Activated T-cell treated with anti-CD3 and anti-CD28 coated beads, Interleukin-2, amount 50 U/mL, for 24 hours (primary cell): ENCODE data around the gene MAD1L1.

Source experiments
- DNase-seq: peaks from one replicate; pipeline ENCODE4 v3.0.0-alpha.2; 2020
- H3K27ac Mint-ChIP-seq: 2 replicates; pipeline ENCODE4 v1.8.0; 2020; ENCODE audit warnings: mild to moderate bottlenecking, mixed read lengths
- H3K27me3 Mint-ChIP-seq: 2 replicates; pipeline ENCODE4 v1.8.0; 2020; ENCODE audit warnings: mixed read lengths
- H3K36me3 Mint-ChIP-seq: 2 replicates; pipeline ENCODE4 v1.8.0; 2020; ENCODE audit warnings: low read depth, mixed read lengths
- H3K4me1 Mint-ChIP-seq: 2 replicates; pipeline ENCODE4 v1.8.0; 2020; ENCODE audit warnings: low read depth, mixed read lengths
- H3K4me3 Mint-ChIP-seq: 2 replicates; pipeline ENCODE4 v1.8.0; 2020; ENCODE audit warnings: mild to moderate bottlenecking, moderate library complexity, mixed read lengths
- H3K9me3 Mint-ChIP-seq: 2 replicates; pipeline ENCODE4 v1.8.0; 2020; ENCODE audit warnings: mixed read lengths

Gene MAD1L1

GRCh38 chr7:2152646-2153045 lies 80.1 kb downstream of the MAD1L1 start:
- no peaks in the 10 kb centered on the region for H3K4me1 Mint-ChIP-seq
- H3K4me3 Mint-ChIP-seq = no peak overlapping the region
- H3K27me3 Mint-ChIP-seq = no peaks in the 10 kb centered on the region
- DNase-seq = no peak
- peaks cover 39% of the 10 kb centered on the region for H3K36me3 Mint-ChIP-seq
- H3K27ac Mint-ChIP-seq = no peak overlapping the region
- H3K9me3 Mint-ChIP-seq = no peaks in the 10 kb centered on the region

- DNase-seq = no peak
- Mint-ChIP-seq H3K4me1 (no peaks in the 10 kb centered on the region), H3K4me3 (no peak overlapping the region), H3K36me3 (peaks cover 45% of the 10 kb centered on the region), H3K27me3 (no peaks in the 10 kb centered on the region), H3K9me3 (no peaks in the 10 kb centered on the region), H3K27ac (no peak overlapping the region)
These were observed 80.7 kb downstream of the MAD1L1 start for GRCh38 chr7:2151801-2152612.

- Mint-ChIP-seq H3K36me3 (peaks cover 51% of the 10 kb centered on the region), H3K27ac (no peak overlapping the region), H3K9me3 (no peaks in the 10 kb centered on the region), H3K27me3 (no peaks in the 10 kb centered on the region), H3K4me3 (no peak overlapping the region), H3K4me1 (no peaks in the 10 kb centered on the region)
- DNase-seq = no peak
These were observed 81.5 kb downstream of the MAD1L1 start for GRCh38 chr7:2151237-2151636.

DNA sequence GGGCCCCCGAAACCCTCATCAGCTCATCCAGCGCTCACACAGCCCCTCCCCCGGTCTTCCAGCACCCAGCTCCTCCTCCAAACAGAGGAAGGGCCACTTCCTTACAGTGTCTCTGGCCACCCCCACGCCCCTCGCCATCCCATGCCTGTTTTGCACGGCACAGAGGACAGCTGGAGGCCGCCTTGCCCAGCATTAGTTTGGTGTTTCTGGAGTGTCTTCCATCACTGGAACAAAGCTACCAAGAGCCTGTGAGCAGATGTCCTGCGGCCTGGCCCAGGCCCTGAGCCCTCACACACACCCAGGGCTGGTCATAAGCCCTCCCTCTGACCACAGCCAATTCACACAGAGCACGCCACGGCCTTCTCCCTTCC lies 82.3 kb downstream of the MAD1L1 start:
- no peaks in the 10 kb centered on the region for H3K9me3 Mint-ChIP-seq
- H3K27ac Mint-ChIP-seq = no peak overlapping the region
- no peak overlapping the region for H3K4me3 Mint-ChIP-seq
- no peak for DNase-seq
- H3K36me3 Mint-ChIP-seq = peaks cover 54% of the 10 kb centered on the region
- no peaks in the 10 kb centered on the region for H3K27me3 Mint-ChIP-seq
- H3K4me1 Mint-ChIP-seq = no peaks in the 10 kb centered on the region

- no peaks in the 10 kb centered on the region for H3K27me3 Mint-ChIP-seq
- no peak overlapping the region for H3K27ac Mint-ChIP-seq
- no peaks in the 10 kb centered on the region for H3K9me3 Mint-ChIP-seq
- H3K36me3 Mint-ChIP-seq = peaks cover 54% of the 10 kb centered on the region
- no peak overlapping the region for H3K4me3 Mint-ChIP-seq
- H3K4me1 Mint-ChIP-seq = no peaks in the 10 kb centered on the region
- DNase-seq = no peak
These were observed 82.9 kb downstream of the MAD1L1 start for GRCh38 chr7:2149672-2150444.

DNA sequence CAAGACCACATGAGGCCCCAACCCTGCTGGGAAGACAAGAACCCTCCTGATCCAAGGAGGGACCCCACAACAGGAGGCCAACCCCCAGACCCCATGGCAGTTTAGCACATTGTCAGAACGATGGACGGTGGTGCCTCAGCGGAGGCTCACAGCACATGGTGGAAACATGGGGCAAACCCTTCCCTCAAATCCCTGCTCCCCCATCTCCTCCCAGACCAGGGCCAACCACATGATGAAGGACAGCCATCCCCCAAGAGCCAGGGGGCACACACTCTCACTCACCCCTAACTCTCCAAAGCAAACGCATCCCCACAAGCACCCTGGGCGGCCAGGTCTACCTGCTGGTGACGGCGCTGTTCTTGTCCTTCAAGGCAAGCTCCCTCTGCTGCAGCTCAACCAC lies 83.9 kb downstream of the MAD1L1 start:
- Mint-ChIP-seq H3K4me1 (no peaks in the 10 kb centered on the region), H3K27ac (no peak overlapping the region), H3K9me3 (no peaks in the 10 kb centered on the region), H3K4me3 (no peak overlapping the region), H3K36me3 (peaks cover 57% of the 10 kb centered on the region), H3K27me3 (no peaks in the 10 kb centered on the region)
- no peak for DNase-seq

DNA sequence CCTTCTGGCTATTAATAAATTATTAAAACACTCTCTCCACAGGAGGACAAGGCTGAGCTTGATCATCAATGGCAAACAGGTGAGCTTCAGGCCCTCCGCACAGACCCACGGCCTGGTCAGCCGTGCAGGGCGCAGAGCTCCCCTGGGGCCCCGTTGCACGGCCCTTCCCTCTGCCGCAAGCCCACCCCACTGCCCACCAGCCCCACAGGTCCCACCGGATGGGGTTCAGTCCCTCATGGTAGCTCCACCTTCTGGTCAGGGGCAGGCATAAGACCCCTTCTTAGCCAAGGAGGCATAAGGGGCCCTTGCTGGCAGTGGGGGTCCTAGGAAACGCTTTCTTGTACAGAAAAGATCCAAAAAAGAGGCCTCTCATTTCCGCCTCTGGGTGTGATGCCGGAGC lies 84.6 kb downstream of the MAD1L1 start:
- H3K36me3 Mint-ChIP-seq = peaks cover 58% of the 10 kb centered on the region

DNA sequence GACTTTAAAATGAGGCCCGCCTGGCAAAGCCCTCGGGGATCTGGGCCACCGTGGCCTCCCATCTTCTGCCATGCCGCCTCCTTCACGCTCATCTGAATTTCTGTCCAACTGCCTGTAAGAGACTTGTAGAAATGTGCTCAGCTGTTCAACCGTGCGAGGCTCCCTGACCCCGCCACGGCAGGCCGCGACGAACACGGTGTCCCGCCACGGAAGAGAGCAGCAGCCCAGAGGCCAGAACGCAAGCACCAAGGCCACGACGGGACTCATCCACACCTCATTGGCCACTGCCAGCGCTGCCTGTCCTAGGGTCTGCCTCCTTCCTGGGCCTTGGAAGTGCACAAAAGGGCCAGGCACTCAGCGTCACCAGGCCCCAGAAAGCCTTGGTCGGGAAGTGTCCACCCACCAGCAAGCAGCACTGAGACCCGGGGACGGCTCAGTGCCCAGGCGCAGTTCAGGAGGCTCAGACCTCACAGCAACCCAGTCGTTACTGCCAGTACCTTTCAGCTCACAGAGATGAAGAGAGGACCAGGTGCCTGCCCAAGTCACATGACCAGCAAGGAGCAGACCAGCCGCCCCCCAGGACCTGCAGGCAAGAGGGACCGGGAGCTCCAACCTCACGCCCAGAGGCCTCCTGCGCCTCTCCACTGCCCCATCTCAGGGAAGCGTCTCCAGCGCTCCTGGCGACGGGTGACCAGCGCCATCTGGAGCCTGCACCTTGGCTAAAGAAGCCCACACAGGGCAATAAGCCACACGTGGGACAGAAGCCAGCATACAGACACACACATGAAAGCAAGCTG lies 85.9 kb downstream of the MAD1L1 start:
- Mint-ChIP-seq H3K4me1 (no peaks in the 10 kb centered on the region), H3K36me3 (peaks cover 62% of the 10 kb centered on the region), H3K27ac (no peak overlapping the region), H3K4me3 (no peak overlapping the region), H3K9me3 (no peaks in the 10 kb centered on the region), H3K27me3 (no peaks in the 10 kb centered on the region)
- no peak for DNase-seq

More for the DNA sequence above, 84.6 kb downstream of the MAD1L1 start:
- H3K27ac Mint-ChIP-seq = no peak overlapping the region
- H3K4me1 Mint-ChIP-seq = no peaks in the 10 kb centered on the region
- H3K9me3 Mint-ChIP-seq = no peaks in the 10 kb centered on the region
- DNase-seq = no peak
- no peak overlapping the region for H3K4me3 Mint-ChIP-seq
- H3K27me3 Mint-ChIP-seq = no peaks in the 10 kb centered on the region

DNA sequence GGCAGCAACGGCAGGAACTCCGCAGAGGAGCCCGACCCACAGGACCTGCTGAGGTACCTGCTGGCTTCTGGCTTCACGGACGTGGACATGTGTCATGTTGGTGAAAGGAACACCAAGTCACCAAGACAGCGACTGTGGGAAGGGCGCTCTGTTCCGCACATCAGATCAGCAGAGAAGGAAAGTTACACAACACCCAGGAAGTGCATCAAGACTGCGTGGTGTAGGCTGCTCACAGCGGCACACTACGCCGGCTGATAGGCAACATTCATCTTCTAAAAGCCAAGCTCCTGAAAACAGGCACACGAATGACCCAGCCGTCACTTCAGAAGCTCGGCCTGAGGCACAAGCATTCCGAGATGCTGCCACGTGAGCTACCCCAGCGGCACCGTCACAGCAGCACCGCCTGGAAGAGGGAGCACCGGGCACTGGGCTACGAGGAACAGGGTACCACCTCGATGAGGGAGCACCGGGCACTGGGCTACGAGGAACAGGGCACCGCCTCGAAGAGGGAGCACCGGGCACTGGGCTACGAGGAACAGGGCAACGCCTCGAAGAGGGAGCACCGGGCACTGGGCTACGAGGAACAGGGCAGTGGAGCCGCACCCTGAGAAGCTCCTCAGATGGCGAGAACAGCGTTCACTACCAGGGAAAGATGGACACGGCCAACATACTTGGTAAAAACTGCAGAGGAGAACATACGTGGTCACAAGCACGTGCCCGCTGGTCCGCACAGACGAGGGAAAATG lies 86.7 kb downstream of the MAD1L1 start:
- Mint-ChIP-seq H3K36me3 (peaks cover 62% of the 10 kb centered on the region), H3K9me3 (no peaks in the 10 kb centered on the region), H3K4me1 (no peaks in the 10 kb centered on the region), H3K4me3 (no peak overlapping the region), H3K27ac (no peak overlapping the region), H3K27me3 (no peaks in the 10 kb centered on the region)
- no peak for DNase-seq

DNA sequence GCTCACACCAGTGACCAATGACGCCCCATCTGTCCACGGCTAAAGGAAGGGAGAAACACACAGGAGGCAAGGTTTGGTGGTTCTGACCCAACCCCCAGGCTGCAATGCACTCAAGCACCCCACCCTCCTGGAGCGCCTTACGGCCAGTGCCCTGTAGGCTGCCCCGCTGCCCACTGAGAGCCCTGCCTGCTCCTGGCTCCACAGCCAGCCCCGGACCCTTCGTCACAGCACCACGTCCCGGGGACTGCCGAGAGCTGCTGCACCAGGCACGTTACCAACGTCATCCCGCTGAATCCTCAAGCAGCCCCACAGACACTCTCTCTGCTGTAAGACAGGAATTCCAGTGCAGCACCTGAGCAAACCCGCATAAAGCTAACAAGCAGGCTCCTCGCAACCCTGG lies 87.8 kb downstream of the MAD1L1 start:
- H3K27ac Mint-ChIP-seq = no peak overlapping the region
- H3K36me3 Mint-ChIP-seq = peaks cover 60% of the 10 kb centered on the region
- H3K27me3 Mint-ChIP-seq = no peaks in the 10 kb centered on the region
- H3K4me1 Mint-ChIP-seq = peaks cover 2% of the 10 kb centered on the region
- no peak overlapping the region for H3K4me3 Mint-ChIP-seq
- no peak for DNase-seq
- H3K9me3 Mint-ChIP-seq = no peaks in the 10 kb centered on the region

- peaks cover 54% of the 10 kb centered on the region for H3K36me3 Mint-ChIP-seq
These were observed 88.7 kb downstream of the MAD1L1 start for GRCh38 chr7:2143981-2144595.

GRCh38 chr7:2143450-2143849 lies 89.3 kb downstream of the MAD1L1 start:
- H3K27ac Mint-ChIP-seq = no peak overlapping the region
- DNase-seq = no peak
- no peaks in the 10 kb centered on the region for H3K27me3 Mint-ChIP-seq
- peaks cover 8% of the 10 kb centered on the region for H3K4me1 Mint-ChIP-seq
- peaks cover 49% of the 10 kb centered on the region for H3K36me3 Mint-ChIP-seq
- no peak overlapping the region for H3K4me3 Mint-ChIP-seq
- H3K9me3 Mint-ChIP-seq = no peaks in the 10 kb centered on the region

More at GRCh38 chr7:2143981-2144595, 88.7 kb downstream of the MAD1L1 start:
- no peak for DNase-seq
- no peak overlapping the region for H3K27ac Mint-ChIP-seq
- H3K9me3 Mint-ChIP-seq = no peaks in the 10 kb centered on the region
- H3K27me3 Mint-ChIP-seq = no peaks in the 10 kb centered on the region
- H3K4me1 Mint-ChIP-seq = peaks cover 6% of the 10 kb centered on the region
- H3K4me3 Mint-ChIP-seq = no peak overlapping the region

- Mint-ChIP-seq H3K4me1 (peaks cover 14% of the 10 kb centered on the region), H3K27me3 (no peaks in the 10 kb centered on the region), H3K36me3 (peaks cover 46% of the 10 kb centered on the region), H3K9me3 (no peaks in the 10 kb centered on the region), H3K4me3 (no peak overlapping the region), H3K27ac (no peak overlapping the region)
- DNase-seq = no peak
These were observed 90.4 kb downstream of the MAD1L1 start for GRCh38 chr7:2142386-2142785.

DNA sequence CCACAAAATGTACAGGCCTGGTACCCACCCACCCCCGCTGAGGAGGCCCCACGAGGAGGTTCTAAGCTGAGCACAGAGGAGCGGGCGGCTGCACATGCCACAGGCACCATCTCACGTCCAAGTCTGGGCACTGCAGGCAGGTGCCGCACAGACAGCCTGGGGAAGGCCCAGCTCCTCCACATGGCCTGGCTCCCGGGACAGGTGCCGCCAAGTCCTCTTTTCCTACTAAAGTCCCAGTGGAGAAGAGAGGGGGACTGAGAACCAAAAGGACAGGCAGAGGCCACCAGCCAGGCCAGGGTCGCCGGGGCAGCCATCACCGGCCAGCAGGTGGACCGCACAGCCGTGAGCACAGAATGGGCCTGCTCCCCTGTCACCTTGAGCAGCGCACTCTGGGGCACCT lies 91.1 kb downstream of the MAD1L1 start:
- Mint-ChIP-seq H3K4me3 (no peak overlapping the region), H3K4me1 (peaks cover 14% of the 10 kb centered on the region), H3K27me3 (no peaks in the 10 kb centered on the region), H3K9me3 (no peaks in the 10 kb centered on the region), H3K36me3 (peaks cover 41% of the 10 kb centered on the region), H3K27ac (no peak overlapping the region)
- DNase-seq = no peak
